HK-2 (cell line): Measurements from ENCODE around the gene CYP27A1.
"Not testable (repeated sequence)": the region's sequence is repeated elsewhere in the genome, so short reads cannot be mapped to it uniquely, and the experiment has no call there.

Experiments used
- DNase-seq: peaks from one replicate; pipeline ENCODE4 v3.0.0-alpha.2; 2018; ENCODE audit not compliant: unreplicated experiment

CYP27A1 gene

GRCh38 chr2:218781691-218782527 is at the start of gene CYP27A1:
Gene CYP27A1, plus strand, starts transcription at chr2:218782147. Its CDS starts 36 bp downstream, at chr2:218782183.
- DNase-seq, result peak; percentile 13

GRCh38 chr2:218732761-218733158 is 49.2 kb upstream of the CYP27A1 start:
- no peak for DNase-seq

GRCh38 chr2:218733171-218734021 is 48.6 kb upstream of the CYP27A1 start:
- peak; percentile 32 for DNase-seq

- DNase-seq, result no peak
These were observed 47.6 kb upstream of the CYP27A1 start for GRCh38 chr2:218734190-218734975.

- DNase-seq, result no peak
These were observed 45.4 kb upstream of the CYP27A1 start for GRCh38 chr2:218736531-218736930.

- no peak for DNase-seq
These were observed 38.9 kb upstream of the CYP27A1 start for GRCh38 chr2:218743068-218743467.

GRCh38 chr2:218744615-218745014 is 37.3 kb upstream of the CYP27A1 start:
- no peak for DNase-seq

- no peak for DNase-seq
These were observed 36.8 kb upstream of the CYP27A1 start for GRCh38 chr2:218745160-218745558.

GRCh38 chr2:218745559-218746469 is 36.1 kb upstream of the CYP27A1 start:
- DNase-seq, result no peak

- DNase-seq, result no peak
These were observed 35.5 kb upstream of the CYP27A1 start for GRCh38 chr2:218746470-218746795.

- no peak for DNase-seq
These were observed 35.0 kb upstream of the CYP27A1 start for GRCh38 chr2:218746960-218747359.

GRCh38 chr2:218748741-218749441 is 33.1 kb upstream of the CYP27A1 start:
- no peak for DNase-seq

- no peak for DNase-seq
These were observed 27.7 kb upstream of the CYP27A1 start for GRCh38 chr2:218754201-218754600.

- no peak for DNase-seq
These were observed 27.2 kb upstream of the CYP27A1 start for GRCh38 chr2:218754781-218755180.

- DNase-seq, result no peak
These were observed 26.8 kb upstream of the CYP27A1 start for GRCh38 chr2:218755198-218755566.

- no peak for DNase-seq
These were observed 26.2 kb upstream of the CYP27A1 start for GRCh38 chr2:218755567-218756404.

GRCh38 chr2:218756599-218757377 is 25.2 kb upstream of the CYP27A1 start:
- no peak for DNase-seq

- DNase-seq, result no peak
These were observed 20.2 kb upstream of the CYP27A1 start for GRCh38 chr2:218761795-218762194.

- DNase-seq, result not testable (repeated sequence)
These were observed 9.2 kb upstream of the CYP27A1 start for GRCh38 chr2:218772759-218773158.
